Measurements from ENCODE around the gene AMMECR1. TPM values are rescaled to one million over a fixed set of nuclear protein-coding genes. Genes with fewer than 3 reads are reported as not detected.

Gene AMMECR1
- total and polyA plus RNA-seq, 2 of the 13 experiments (the other 11 are each of a cell fraction or from before 2014, with no cell fraction given), result 3.1 to 7.5 TPM

GRCh38 chrX:110317820-110318663 lies at the start of gene AMMECR1 (continued):
- TF ChIP-seq TFDP1 (CRISPR knock-in tag; IDR thresholded peaks at IDR 0.05; ENCODE audit: borderline replicate concordance) (peak; percentile 37; the same call in 1 of the 2 replicates), SP4 (CRISPR knock-in tag; IDR thresholded peaks at IDR 0.05) (no peak), ZNF180 (CRISPR knock-in tag; IDR thresholded peaks at IDR 0.05; ENCODE audit: borderline replicate concordance, low read depth) (no peak), MYPOP (CRISPR knock-in tag; IDR thresholded peaks at IDR 0.05) (no peak), GTF3A (CRISPR knock-in tag; conservative IDR thresholded peaks at IDR 0.05) (no peak), PHB2 (IDR thresholded peaks at IDR 0.05; ENCODE audit: partially characterized antibody) (no peak), MAFF (IDR thresholded peaks at IDR 0.05; ENCODE audit: low read depth, low read length) (no peak), SAFB2 (CRISPR knock-in tag; IDR thresholded peaks at IDR 0.05; ENCODE audit: borderline replicate concordance, low read depth) (no peak), MIXL1 (CRISPR knock-in tag; IDR thresholded peaks at IDR 0.05) (no peak), SMARCC2 (IDR thresholded peaks at IDR 0.05) (no peak), NFAT5 (CRISPR knock-in tag; IDR thresholded peaks at IDR 0.05) (no peak), REPIN1 (CRISPR knock-in tag; IDR thresholded peaks at IDR 0.05; ENCODE audit: borderline replicate concordance, low read depth) (no peak), PHF8 (CRISPR knock-in tag; IDR thresholded peaks at IDR 0.05) (peak; percentile 79), GMEB1 (CRISPR knock-in tag; IDR thresholded peaks at IDR 0.05; ENCODE audit: borderline replicate concordance) (peak; percentile 65), ATF6 (CRISPR knock-in tag; conservative IDR thresholded peaks at IDR 0.05) (no peak), RBFOX2 (IDR thresholded peaks at IDR 0.05; ENCODE audit: low read depth, low read length) (peak; percentile 75), KAT7 (CRISPR knock-in tag; IDR thresholded peaks at IDR 0.05; ENCODE audit: borderline replicate concordance) (no peak), HCFC1 (IDR thresholded peaks at IDR 0.05; ENCODE audit: low read depth, low read length) (no peak)

Measured in HepG2 (cell line).